HG02763 (cell line): ENCODE results near the gene RFNG.

ENCODE experiments used
- ATAC-seq: cut with Tn5 transposase; IDR thresholded peaks from one replicate; pipeline ENCODE4 v1.9.1; 2021; ENCODE audit warnings: mild to moderate bottlenecking, moderate library complexity; ENCODE audit not compliant: unreplicated experiment

Gene RFNG

DNA sequence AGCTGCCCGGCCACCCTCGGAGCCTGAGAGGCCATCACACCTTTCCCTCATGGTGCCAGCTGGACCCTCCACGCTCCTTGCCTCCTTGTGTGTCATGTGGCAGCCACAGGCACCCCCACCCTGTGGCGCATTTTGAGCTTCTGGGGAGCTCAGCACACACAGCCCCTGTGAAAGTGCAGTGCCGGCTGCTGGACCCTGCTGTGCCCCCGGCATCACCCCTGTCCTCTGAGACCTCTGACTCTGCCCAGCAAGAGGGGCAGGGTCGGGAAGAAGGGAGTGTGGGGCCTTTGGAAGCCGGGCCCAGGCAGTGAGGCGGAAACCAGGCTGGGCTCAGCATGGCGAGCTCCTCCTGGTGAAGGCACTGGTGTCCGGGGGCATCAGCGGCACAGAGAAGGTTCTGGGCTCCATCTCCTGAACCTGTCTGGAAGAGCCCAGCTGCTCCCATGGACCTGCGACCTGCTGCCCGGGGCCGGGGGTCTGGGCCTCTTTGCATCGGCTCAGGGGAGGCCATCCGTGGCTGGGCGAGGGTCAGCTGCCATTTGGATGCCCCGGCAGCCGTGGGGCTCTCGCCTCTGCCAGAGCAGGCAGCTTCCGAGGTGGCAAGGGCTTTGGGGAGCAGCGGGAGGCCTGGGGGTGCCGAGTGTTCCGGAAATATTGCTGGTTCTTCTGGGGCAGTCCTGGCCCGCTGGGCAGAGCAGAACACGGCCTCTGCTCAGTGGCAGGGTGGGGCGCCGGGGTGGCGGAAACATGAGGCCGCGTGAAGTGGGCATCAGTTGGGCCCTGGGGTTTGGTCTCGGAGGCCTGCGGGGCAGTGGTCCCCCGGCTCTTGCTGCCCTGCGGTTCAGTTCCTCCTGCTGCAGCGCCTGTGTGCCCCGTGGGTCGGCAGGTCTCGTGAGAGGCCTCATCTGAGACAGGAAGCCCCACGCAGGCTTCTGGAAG, 46.8 kb downstream of the RFNG start:
- no peak for ATAC-seq

DNA sequence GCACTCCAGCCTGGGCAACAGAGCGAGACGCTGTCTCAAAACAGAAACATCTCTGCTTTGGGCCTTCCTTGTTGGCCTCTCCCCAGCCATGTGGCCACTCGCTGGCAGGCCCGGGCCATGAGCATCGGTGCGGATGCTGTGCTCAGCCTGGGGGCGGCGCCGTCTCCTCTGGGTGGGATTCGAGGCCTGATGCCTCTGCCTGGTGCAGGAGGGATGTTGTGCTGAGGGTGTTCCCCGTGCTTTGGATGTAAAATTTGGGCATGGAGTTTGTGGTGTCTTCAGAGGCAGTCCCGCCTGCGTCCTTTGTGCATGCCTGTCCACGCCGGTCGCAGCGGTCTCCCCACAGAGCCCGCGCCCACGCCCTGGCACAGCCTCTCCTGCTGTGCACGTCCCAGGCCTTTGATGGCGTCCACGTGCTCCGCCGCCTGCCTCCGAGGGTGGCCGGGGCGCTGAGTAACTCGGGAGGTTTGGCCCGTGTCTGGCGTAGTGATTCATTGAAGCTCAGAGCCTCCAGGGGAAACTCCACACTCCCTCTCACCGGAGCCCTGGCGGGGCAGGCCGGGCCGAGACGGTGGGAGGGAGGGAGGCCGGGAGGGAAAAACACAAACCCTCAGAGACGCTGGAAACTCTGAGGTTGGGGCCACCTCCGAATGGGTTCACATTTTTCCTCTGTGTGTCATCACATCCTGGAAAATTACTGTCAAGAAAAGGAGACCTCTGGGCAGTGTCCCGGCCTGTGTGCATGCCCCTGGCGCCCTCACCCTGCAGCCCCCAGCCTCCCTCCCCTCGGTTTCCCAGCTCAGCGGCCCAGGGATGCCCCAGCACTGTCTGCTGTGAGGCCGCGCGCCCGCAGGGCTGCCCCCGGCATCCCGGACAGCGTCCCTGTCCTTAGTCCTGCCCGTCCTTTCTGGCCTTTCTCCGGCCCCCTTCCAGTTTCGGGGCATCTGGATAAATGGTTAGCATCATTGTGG, 47.9 kb downstream of the RFNG start:
- ATAC-seq, result no peak

DNA sequence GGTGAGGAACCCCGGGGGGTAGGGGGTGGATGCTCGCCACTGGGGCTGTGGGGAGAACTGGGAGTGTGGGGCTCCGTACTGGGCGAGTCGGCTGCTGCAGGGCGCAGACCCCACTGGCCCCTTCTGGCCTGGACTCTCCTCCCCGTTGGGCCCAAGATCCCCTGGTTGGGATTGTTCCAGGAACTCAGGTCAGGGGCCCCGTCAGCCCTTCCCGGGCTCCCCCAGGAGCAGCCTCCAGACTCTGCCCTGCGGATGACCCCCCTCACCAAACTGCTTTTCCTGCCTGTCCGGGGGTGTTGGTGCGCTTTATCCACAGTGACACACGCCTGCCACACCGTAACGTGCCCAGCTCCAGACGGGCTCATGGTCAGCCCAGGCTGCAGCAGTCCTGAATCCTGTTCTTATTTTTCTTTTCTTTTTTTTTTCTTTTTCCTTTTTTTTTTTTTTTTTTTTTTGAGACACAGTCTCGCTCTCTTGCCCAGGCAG, 50.0 kb downstream of the RFNG start:
- ATAC-seq, result no peak

DNA sequence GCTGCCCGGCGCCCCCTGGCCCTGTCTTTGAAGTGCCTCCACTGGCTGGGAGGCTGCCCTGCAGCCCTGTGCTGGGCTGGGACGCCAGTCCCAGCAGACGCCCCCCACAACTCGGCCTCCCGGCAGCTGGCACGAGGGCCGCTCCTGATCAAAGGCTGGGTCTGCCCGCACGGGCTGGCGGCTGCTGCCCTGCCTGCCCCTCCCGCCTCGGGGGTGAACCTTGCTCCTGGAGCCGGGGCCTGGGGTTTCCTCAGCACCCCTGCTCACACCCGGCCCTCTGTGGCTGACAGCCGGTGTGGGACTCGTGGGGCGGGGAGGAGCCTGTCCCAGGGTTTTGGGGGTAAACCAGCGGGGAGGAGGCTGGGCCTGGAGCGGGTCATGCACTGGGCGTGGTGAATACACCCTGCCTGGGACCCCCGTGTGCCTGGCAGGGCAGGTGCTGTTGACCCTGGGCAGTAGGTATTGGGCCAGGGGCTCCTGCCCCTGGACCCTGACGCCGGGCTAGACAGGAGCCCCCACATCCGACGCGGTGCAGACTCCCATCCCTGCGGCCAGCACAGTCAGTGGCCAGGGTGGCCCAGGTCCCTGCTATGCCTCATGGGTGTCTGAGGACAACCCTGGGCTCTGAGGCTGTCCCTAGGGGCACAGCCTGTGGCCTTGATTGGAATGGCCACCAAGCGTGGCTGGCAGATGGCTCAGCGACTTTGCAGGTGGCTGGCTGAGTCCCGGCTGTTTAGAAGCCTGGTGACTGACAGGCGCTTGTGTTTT, 50.6 kb downstream of the RFNG start:
- no peak for ATAC-seq

DNA sequence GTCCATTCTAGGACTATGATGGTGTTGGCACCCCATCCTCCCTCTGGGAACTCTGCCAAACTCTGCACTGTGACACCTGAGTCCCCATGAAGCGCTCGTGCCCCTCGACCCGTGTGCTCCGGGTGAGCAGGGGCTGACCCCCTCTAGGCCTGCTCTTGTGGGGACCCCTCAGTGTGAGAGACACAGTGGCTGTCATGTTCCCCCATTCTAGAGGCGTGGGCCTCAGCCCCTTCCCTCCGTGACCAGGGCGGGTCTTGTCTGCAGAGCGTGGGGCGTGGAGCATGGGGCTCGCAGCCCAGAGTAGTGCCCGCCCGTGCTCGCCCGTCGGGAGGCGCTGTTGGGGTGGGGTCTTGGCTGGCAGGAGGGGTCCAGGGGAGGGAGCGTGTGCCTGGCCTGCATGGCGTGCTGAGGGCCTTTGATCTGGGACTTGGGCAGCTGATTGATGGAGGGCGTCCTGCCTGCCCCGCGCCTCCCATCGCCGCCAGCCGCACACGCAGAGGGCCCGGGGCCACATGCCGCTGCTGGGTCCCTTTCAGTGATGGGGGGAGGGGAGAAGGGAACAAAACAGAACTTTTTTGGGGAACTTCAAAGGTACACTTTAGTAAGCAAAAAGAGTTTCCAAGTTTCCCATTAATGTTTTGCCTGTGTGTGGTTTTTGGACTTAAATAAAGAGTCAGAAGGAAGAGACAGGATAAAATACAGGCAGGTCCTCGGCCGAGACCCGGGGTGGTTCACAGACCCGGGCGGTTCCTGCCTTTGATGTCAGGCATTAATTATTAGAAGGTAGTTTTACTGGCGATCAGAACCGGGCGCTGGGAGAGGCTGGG, 51.4 kb downstream of the RFNG start:
- ATAC-seq, result no peak

DNA sequence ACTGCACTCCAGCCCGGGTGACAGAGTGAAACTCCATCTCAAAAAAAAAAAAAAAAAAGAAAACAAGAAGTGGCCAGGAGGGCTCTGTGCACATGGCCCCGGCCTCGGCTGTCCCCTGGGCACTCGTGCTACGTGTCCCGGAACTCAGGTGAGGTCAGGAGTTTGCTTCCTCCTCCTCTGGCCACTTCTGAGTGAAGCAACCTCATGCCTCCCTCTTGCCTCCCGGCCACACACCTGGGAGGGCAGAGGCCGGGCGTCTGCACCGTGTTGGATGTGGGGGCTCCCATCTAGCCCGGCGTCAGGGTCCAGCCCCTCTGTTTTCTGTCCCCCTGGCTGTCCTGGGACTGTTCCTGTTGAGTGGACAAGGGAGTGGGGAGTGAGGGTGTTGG, 52.0 kb downstream of the RFNG start:
- ATAC-seq, result no peak

DNA sequence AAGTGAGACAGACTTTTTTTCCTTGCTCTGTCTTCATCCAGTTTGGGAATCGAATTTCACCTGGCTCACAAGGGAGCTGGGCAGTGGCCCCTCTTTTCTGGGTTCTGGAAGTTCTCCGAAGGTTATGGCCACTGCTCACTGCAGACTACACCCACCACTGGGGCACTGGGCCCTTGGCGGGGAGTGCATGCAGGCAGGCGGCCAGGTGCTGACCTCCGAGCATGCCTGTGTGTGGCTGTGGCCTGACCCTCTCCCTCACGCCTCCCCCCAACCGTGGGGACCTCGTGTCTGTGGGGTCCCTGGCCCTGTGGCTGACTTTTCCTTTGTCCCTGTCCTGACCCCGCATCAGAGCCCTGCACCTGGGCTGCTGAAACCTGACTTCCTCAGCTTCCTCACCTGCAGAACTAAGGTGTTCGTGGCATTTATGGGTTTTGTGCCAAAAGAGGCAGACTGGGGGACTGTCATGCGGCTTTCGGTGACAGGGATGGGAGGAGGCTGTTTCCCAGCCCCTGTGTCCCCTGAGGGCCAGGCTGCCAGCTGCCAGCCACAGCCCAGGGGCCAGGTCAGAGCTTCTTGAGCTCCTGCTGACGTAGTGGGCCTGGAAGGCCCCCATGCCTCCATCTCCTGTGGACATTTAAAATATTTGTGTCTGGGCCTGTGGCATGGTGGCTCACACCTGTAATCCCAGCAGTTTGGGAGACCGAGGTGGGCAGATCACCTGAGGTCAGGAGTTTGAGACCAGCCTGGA, 52.7 kb downstream of the RFNG start:
- no peak for ATAC-seq

DNA sequence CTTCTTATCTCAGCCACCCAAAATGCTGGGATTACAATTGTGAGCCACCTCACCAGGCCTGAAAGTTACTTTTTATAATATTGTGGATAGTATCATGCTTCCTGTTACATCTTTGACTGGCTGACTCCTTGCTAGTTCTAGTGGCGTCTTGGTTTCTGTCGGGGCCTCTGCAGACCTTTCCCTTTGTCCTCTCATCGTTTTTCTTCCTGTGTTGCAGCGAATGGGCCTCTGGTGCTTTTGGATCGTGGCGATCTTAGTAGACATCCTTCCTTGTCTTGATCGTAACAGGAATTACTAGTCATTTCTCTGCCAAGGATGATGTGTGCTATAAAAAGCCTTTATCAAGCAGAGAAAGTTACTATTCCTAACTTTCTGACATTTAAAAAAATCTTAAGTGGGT, 53.4 kb downstream of the RFNG start:
- ATAC-seq, result no peak
